ENCODE data around the gene IGSF21. TPM values are rescaled to one million over a fixed set of nuclear protein-coding genes. Genes with fewer than 3 reads are reported as not detected.

The IGSF21 gene
- total and polyA plus RNA-seq, 10 of the 15 experiments (the other 5 are each of a cell fraction or from before 2014, with no cell fraction given), result 0.03 to 0.49 TPM; not detected in 8

- H3K4me3 ChIP-seq, result no peak overlapping the region
- ATAC-seq (no peak), DNase-seq (ENCODE audit: low read depth, low spot score) (no peak), FAIRE-seq (no peak)
- BruUV-seq (replicated peaks), result no TSS peak
- no peaks in the 10 kb centered on the region for H4K20me1 ChIP-seq (ENCODE audit: control insufficient read depth, insufficient read depth)
- ChIA-PET CTCF (interaction anchor here (1.1 to 1.9 kb wide), 4 partner anchors 9 to 261 kb away, joined by 3 to 5 read pairs (median 4); no protein-coding TSS in a partner anchor), POLR2A (no interaction called here), SMC1A (ENCODE audit: uncharacterized antibody, unreplicated experiment) (interaction anchor here (1.0 to 1.1 kb wide), 2 partner anchors 17 to 21 kb away, joined by 3 read pairs; no protein-coding TSS in a partner anchor), RAD21 (ENCODE audit: unreplicated experiment) (interaction anchor here (1.5 kb wide), 1 partner anchor 34 kb away, joined by 4 read pairs; no protein-coding TSS in a partner anchor)
- no peak overlapping the region for H3K9ac ChIP-seq (ENCODE audit: control insufficient read depth, insufficient read depth, low read length)
- TF ChIP-seq IKZF2 (IDR thresholded peaks at IDR 0.05) (no peak), MTA3 (IDR thresholded peaks at IDR 0.05; ENCODE audit: borderline replicate concordance, low read length) (no peak), KAT2A (conservative IDR thresholded peaks at IDR 0.05; ENCODE audit: control insufficient read depth, low read depth, low read length) (no peak), MTA2 (IDR thresholded peaks at IDR 0.05; ENCODE audit: low read depth) (no peak), YY1 (IDR thresholded peaks at IDR 0.05; ENCODE audit: low read depth, low read length) (no peak), SUZ12 (IDR thresholded peaks at IDR 0.05; ENCODE audit: unreplicated experiment) (no peak), NFIC (IDR thresholded peaks at IDR 0.05; ENCODE audit: low read depth, low read length) (no peak)
- TF ChIP-seq, protein P1, sequence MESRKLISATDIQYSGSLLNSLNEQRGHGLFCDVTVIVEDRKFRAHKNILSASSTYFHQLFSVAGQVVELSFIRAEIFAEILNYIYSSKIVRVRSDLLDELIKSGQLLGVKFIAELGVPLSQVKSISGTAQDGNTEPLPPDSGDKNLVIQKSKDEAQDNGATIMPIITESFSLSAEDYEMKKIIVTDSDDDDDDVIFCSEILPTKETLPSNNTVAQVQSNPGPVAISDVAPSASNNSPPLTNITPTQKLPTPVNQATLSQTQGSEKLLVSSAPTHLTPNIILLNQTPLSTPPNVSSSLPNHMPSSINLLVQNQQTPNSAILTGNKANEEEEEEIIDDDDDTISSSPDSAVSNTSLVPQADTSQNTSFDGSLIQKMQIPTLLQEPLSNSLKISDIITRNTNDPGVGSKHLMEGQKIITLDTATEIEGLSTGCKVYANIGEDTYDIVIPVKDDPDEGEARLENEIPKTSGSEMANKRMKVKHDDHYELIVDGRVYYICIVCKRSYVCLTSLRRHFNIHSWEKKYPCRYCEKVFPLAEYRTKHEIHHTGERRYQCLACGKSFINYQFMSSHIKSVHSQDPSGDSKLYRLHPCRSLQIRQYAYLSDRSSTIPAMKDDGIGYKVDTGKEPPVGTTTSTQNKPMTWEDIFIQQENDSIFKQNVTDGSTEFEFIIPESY (IDR thresholded peaks at IDR 0.05), result no peak
- TF ChIP-seq, protein P2, sequence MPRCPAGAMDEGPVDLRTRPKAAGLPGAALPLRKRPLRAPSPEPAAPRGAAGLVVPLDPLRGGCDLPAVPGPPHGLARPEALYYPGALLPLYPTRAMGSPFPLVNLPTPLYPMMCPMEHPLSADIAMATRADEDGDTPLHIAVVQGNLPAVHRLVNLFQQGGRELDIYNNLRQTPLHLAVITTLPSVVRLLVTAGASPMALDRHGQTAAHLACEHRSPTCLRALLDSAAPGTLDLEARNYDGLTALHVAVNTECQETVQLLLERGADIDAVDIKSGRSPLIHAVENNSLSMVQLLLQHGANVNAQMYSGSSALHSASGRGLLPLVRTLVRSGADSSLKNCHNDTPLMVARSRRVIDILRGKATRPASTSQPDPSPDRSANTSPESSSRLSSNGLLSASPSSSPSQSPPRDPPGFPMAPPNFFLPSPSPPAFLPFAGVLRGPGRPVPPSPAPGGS (IDR thresholded peaks at IDR 0.05; ENCODE audit: borderline replicate concordance, insufficient read depth, low read depth, low read length, poor library complexity, severe bottlenecking), result no peak
- H3K27me3 ChIP-seq (replicated peaks in 1 of 2; ENCODE audit: control insufficient read depth in 2 of 2, insufficient read depth in 2 of 2, low read length in 1 of 2), result no peaks in the 10 kb centered on the region
- no peaks in the 10 kb centered on the region for H3K36me3 ChIP-seq (ENCODE audit: control insufficient read depth in 2 of 2, insufficient read depth in 2 of 2, low read length in 1 of 2)
- H3K9me3 ChIP-seq (replicated peaks; ENCODE audit: control insufficient read depth, insufficient read depth, low read length), result no peaks in the 10 kb centered on the region; the same call in 2 of the 3 replicates
- no peak overlapping the region for H3K4me2 ChIP-seq (ENCODE audit: control insufficient read depth, insufficient read depth)
- intact Hi-C loops (cut with micrococcal nuclease; ENCODE audit: unreplicated experiment) (loop anchor here (10.0 kb wide), 1 partner anchor 215 kb away; no protein-coding TSS in a partner anchor), in situ Hi-C loops (cut with MboI) (no loop called here)
- no peak overlapping the region for H3K27ac ChIP-seq (ENCODE audit: control insufficient read depth, insufficient read depth)
- WGBS (ENCODE audit: insufficient coverage, insufficient replicate concordance, low lambda C conversion rate, missing lambda C conversion rate), result 51% methylated on average over 7 of the region's 7 CpGs
- H3K79me2 ChIP-seq (ENCODE audit: control insufficient read depth, insufficient read depth, low read length), result no peaks in the 10 kb centered on the region
- no peak overlapping the region for H2AFZ ChIP-seq (ENCODE audit: control insufficient read depth, low read depth, low read length)
- H3K4me1 ChIP-seq (ENCODE audit: control insufficient read depth, insufficient read depth, low read length), result no peaks in the 10 kb centered on the region
Measured at GRCh38 chr1:18320051-18320450, 212.5 kb downstream of the IGSF21 start.

All from GM12878 (cell line).